ENCODE measurements around the gene GNB2. TPM values are rescaled to one million over a fixed set of nuclear protein-coding genes. Genes with fewer than 3 reads are reported as not detected.
"Not testable (repeated sequence)": the region's sequence is repeated elsewhere in the genome, so short reads cannot be mapped to it uniquely, and the experiment has no call there.

The GNB2 gene
- total RNA-seq, 1 experiment from 2014 or later = 65.0 TPM

- Histone ChIP-seq H3K36me3 (ENCODE audit: insufficient read depth, low read length) (no peaks in the 10 kb centered on the region), H3K4me2 (ENCODE audit: low read depth, low read length, poor library complexity, severe bottlenecking) (no peak overlapping the region), H3K9ac (ENCODE audit: low read length) (no peak overlapping the region), H3K79me2 (ENCODE audit: low read length) (no peaks in the 10 kb centered on the region), H2AFZ (ENCODE audit: low read length) (no peak overlapping the region), H3K9me2 (replicated peaks; ENCODE audit: insufficient read depth, low read length) (no peaks in the 10 kb centered on the region), H3K27me3 (ENCODE audit: low read length) (no peaks in the 10 kb centered on the region), H3K4me3 (ENCODE audit: low read length) (no peak overlapping the region), H3K27ac (ENCODE audit: low read length) (no peak overlapping the region), H4K20me1 (ENCODE audit: insufficient read depth, low read depth, low read length) (no peaks in the 10 kb centered on the region), H3K4me1 (ENCODE audit: low read length) (no peaks in the 10 kb centered on the region; the same call in 1 of the 2 replicates), H3K9me3 (ENCODE audit: low read length) (no peaks in the 10 kb centered on the region)
- no peak for DNase-seq
These were observed 47.3 kb downstream of the GNB2 start for GRCh38 chr7:100720671-100721504.

GRCh38 chr7:100721505-100721812 is 47.9 kb downstream of the GNB2 start:
- no peak for DNase-seq
- Histone ChIP-seq H3K4me1 (ENCODE audit: low read length) (no peaks in the 10 kb centered on the region; the same call in 1 of the 2 replicates), H3K79me2 (ENCODE audit: low read length) (no peaks in the 10 kb centered on the region), H3K27me3 (ENCODE audit: low read length) (no peaks in the 10 kb centered on the region), H3K9me3 (ENCODE audit: low read length) (no peaks in the 10 kb centered on the region), H4K20me1 (ENCODE audit: insufficient read depth, low read depth, low read length) (no peaks in the 10 kb centered on the region), H3K9ac (ENCODE audit: low read length) (no peak overlapping the region), H3K4me3 (ENCODE audit: low read length) (no peak overlapping the region), H2AFZ (ENCODE audit: low read length) (no peak overlapping the region), H3K4me2 (ENCODE audit: low read depth, low read length, poor library complexity, severe bottlenecking) (no peak overlapping the region), H3K27ac (ENCODE audit: low read length) (no peak overlapping the region), H3K9me2 (replicated peaks; ENCODE audit: insufficient read depth, low read length) (no peaks in the 10 kb centered on the region), H3K36me3 (ENCODE audit: insufficient read depth, low read length) (no peaks in the 10 kb centered on the region)

- no peaks in the 10 kb centered on the region for H4K20me1 ChIP-seq (ENCODE audit: insufficient read depth, low read depth, low read length)
- H3K79me2 ChIP-seq (ENCODE audit: low read length) = no peaks in the 10 kb centered on the region
- no peak for DNase-seq
- no peak overlapping the region for H3K4me3 ChIP-seq (ENCODE audit: low read length)
- H3K9me3 ChIP-seq (ENCODE audit: low read length) = no peaks in the 10 kb centered on the region
- H2AFZ ChIP-seq (ENCODE audit: low read length) = no peak overlapping the region
- no peaks in the 10 kb centered on the region for H3K27me3 ChIP-seq (ENCODE audit: low read length)
- H3K4me1 ChIP-seq (ENCODE audit: low read length) = no peaks in the 10 kb centered on the region; the same call in 1 of the 2 replicates
- no peak overlapping the region for H3K27ac ChIP-seq (ENCODE audit: low read length)
- no peak overlapping the region for H3K9ac ChIP-seq (ENCODE audit: low read length)
- H3K36me3 ChIP-seq (ENCODE audit: insufficient read depth, low read length) = no peaks in the 10 kb centered on the region
- no peaks in the 10 kb centered on the region for H3K9me2 ChIP-seq (replicated peaks; ENCODE audit: insufficient read depth, low read length)
- H3K4me2 ChIP-seq (ENCODE audit: low read depth, low read length, poor library complexity, severe bottlenecking) = no peak overlapping the region
These were observed 49.1 kb downstream of the GNB2 start for GRCh38 chr7:100722480-100723212.

DNA sequence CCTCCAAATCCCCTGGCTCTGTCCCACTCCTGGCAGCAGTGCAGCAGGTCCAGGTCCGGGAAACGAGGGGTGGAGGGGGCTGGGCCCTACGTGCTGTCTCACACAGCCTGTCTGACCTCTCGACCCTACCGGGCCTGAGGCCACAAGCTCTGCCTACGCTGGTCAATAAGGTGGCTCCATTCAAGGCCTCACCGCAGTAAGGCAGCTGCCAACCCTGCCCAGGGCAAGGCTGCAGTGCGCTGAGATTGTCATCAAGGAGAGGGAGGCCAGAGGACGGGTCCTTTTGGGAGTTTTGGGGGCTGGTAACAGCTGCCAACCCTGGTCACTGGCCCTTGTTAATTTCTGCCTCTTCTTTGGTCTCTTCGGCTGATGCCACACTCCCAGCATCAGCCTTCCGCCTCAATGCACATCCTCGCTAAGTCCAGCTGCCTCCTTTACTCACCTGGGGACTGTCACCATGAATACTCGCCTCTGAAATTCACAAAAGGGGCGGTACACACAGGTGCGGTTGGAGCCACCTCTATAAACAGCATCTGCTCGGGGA is 50.3 kb downstream of the GNB2 start:
- no peaks in the 10 kb centered on the region; the same call in 1 of the 2 replicates for H3K4me1 ChIP-seq (ENCODE audit: low read length)
- H2AFZ ChIP-seq (ENCODE audit: low read length) = no peak overlapping the region
- DNase-seq = no peak
- no peak overlapping the region for H3K4me3 ChIP-seq (ENCODE audit: low read length)
- no peaks in the 10 kb centered on the region for H4K20me1 ChIP-seq (ENCODE audit: insufficient read depth, low read depth, low read length)
- H3K4me2 ChIP-seq (ENCODE audit: low read depth, low read length, poor library complexity, severe bottlenecking) = no peak overlapping the region
- H3K9ac ChIP-seq (ENCODE audit: low read length) = no peak overlapping the region
- H3K9me2 ChIP-seq (replicated peaks; ENCODE audit: insufficient read depth, low read length) = no peaks in the 10 kb centered on the region
- no peaks in the 10 kb centered on the region for H3K79me2 ChIP-seq (ENCODE audit: low read length)
- H3K27ac ChIP-seq (ENCODE audit: low read length) = no peak overlapping the region
- no peaks in the 10 kb centered on the region for H3K36me3 ChIP-seq (ENCODE audit: insufficient read depth, low read length)
- H3K27me3 ChIP-seq (ENCODE audit: low read length) = no peaks in the 10 kb centered on the region
- H3K9me3 ChIP-seq (ENCODE audit: low read length) = no peaks in the 10 kb centered on the region

DNA sequence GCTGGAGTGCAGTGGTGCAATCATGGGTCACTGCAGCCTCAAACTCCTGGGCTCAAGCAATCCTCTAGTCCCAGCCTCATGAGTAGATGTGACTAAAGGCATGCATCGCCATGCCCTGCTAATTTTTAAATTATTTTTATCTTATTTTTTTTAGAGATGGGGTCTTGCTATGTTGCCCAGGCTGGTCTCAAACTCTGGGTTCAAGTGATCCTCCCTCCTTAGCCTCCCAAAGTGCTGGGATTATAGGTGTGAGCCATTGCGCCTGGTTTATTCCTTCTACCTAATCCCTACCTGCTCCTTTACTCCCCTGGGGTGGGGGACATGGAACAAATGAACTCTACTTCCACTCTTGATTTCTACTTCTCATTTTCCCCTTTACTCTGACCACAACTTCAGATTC is 50.8 kb downstream of the GNB2 start:
- H3K9ac ChIP-seq (ENCODE audit: low read length); H3K9me3 ChIP-seq (ENCODE audit: low read length); H2AFZ ChIP-seq (ENCODE audit: low read length); H4K20me1 ChIP-seq (ENCODE audit: insufficient read depth, low read depth, low read length); H3K9me2 ChIP-seq (replicated peaks; ENCODE audit: insufficient read depth, low read length); H3K27ac ChIP-seq (ENCODE audit: low read length); H3K4me3 ChIP-seq (ENCODE audit: low read length); H3K4me1 ChIP-seq (ENCODE audit: low read length); H3K27me3 ChIP-seq (ENCODE audit: low read length); H3K4me2 ChIP-seq (ENCODE audit: low read depth, low read length, poor library complexity, severe bottlenecking); H3K36me3 ChIP-seq (ENCODE audit: insufficient read depth, low read length); DNase-seq; H3K79me2 ChIP-seq (ENCODE audit: low read length): not testable (repeated sequence)

- H3K27me3 ChIP-seq (ENCODE audit: low read length) = no peaks in the 10 kb centered on the region
- H3K9me3 ChIP-seq (ENCODE audit: low read length) = no peaks in the 10 kb centered on the region
- H2AFZ ChIP-seq (ENCODE audit: low read length) = no peak overlapping the region
- no peak for DNase-seq
- no peaks in the 10 kb centered on the region for H3K9me2 ChIP-seq (replicated peaks; ENCODE audit: insufficient read depth, low read length)
- no peak overlapping the region for H3K9ac ChIP-seq (ENCODE audit: low read length)
- no peak overlapping the region for H3K4me2 ChIP-seq (ENCODE audit: low read depth, low read length, poor library complexity, severe bottlenecking)
- no peaks in the 10 kb centered on the region for H4K20me1 ChIP-seq (ENCODE audit: insufficient read depth, low read depth, low read length)
- H3K27ac ChIP-seq (ENCODE audit: low read length) = no peak overlapping the region
- H3K4me3 ChIP-seq (ENCODE audit: low read length) = no peak overlapping the region
- H3K4me1 ChIP-seq (ENCODE audit: low read length) = no peaks in the 10 kb centered on the region; the same call in 1 of the 2 replicates
- H3K36me3 ChIP-seq (ENCODE audit: insufficient read depth, low read length) = no peaks in the 10 kb centered on the region
- no peaks in the 10 kb centered on the region for H3K79me2 ChIP-seq (ENCODE audit: low read length)
These were observed 53.6 kb downstream of the GNB2 start for GRCh38 chr7:100726996-100727761.

DNA sequence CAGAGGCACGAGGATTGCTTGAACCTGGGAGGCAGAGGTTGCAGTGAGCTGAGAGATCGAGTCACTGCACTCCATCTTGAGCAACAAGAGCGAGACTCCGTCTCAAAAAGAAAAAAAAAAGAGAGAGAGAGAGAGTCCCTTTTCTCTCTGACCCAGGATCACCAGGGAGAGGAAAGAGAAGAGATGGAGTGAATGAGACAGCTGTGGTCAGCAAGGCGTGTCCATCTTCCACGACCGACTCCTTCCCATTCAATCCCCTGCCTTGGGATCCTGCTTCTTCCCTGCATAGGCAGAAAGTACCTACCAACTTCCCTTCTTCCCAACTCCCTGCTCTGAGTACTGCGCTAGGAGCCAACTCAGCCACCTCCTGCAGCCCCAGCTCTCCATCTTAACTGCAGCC is 54.7 kb downstream of the GNB2 start:
- H3K27me3 ChIP-seq (ENCODE audit: low read length) = no peaks in the 10 kb centered on the region
- H3K9me3 ChIP-seq (ENCODE audit: low read length) = no peaks in the 10 kb centered on the region
- no peaks in the 10 kb centered on the region for H3K9me2 ChIP-seq (replicated peaks; ENCODE audit: insufficient read depth, low read length)
- no peaks in the 10 kb centered on the region; the same call in 1 of the 2 replicates for H3K4me1 ChIP-seq (ENCODE audit: low read length)
- no peak overlapping the region for H3K27ac ChIP-seq (ENCODE audit: low read length)
- H3K4me2 ChIP-seq (ENCODE audit: low read depth, low read length, poor library complexity, severe bottlenecking) = no peak overlapping the region
- H4K20me1 ChIP-seq (ENCODE audit: insufficient read depth, low read depth, low read length) = no peaks in the 10 kb centered on the region
- no peak for DNase-seq
- H3K79me2 ChIP-seq (ENCODE audit: low read length) = no peaks in the 10 kb centered on the region
- no peak overlapping the region for H3K4me3 ChIP-seq (ENCODE audit: low read length)
- no peak overlapping the region for H2AFZ ChIP-seq (ENCODE audit: low read length)
- H3K36me3 ChIP-seq (ENCODE audit: insufficient read depth, low read length) = no peaks in the 10 kb centered on the region
- no peak overlapping the region for H3K9ac ChIP-seq (ENCODE audit: low read length)
